GM13976 (cell line): Measurements from ENCODE around the gene DUOXA2.
"Not testable (repeated sequence)": the region's sequence is repeated elsewhere in the genome, so short reads cannot be mapped to it uniquely, and the experiment has no call there.

Source experiments
- DNase-seq: peaks from one replicate; pipeline ENCODE4 v3.0.0; 2012; ENCODE audit warnings: low spot score
- in situ Hi-C: fragments of 300-500 bp; cut with MboI; formaldehyde crosslinking; loops from one replicate; pipeline ENCODE4 v1.12.0; 2022; ENCODE audit warnings: low sequenced_read_pairs, mixed read lengths, inconsistent platforms; ENCODE audit not compliant: unreplicated experiment
- TF ChIP-seq, protein P1 (sequence below): IDR thresholded peaks from 2 replicates; pipeline ENCODE4 v1.5.1; 2012; ENCODE audit warnings: borderline replicate concordance, mild to moderate bottlenecking; ENCODE audit not compliant: insufficient read depth; ENCODE audit errors: extremely low read depth, missing control alignments, control extremely low read depth

Gene DUOXA2

DNA sequence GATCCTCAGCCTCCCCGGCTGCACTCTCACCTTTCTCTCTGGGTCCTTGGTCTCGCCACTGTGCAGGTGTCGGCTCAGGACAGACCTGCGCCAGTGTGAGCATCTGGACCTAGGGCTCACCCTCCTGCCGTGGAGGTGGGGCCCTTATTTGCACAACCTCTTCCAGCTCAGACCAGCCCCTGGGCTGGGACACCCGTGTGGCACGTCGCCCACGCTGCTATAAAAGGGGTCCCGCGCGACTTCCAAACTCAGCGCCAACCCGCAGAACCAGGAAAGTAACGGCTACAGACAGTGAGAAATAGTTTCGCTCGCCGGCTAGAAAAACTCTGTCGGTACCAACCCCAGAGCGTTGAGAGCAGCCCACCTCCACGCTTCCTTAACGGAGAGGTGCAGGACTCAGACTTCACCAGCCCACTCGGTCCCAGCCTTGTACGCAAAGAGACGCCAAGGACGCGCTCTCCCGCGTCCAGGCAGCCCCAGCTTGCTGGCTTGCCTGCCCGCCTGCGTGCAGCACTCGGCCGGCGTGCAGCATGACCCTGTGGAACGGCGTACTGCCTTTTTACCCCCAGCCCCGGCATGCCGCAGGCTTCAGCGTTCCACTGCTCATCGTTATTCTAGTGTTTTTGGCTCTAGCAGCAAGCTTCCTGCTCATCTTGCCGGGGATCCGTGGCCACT, at the start of gene DUOXA2, which contains the start of gene DUOX2:
TSS of gene DUOXA2 (plus strand) at position 251 of the 675 bp plus-strand sequence. CDS start at position 531, 280 bp downstream.
TSS of gene DUOX2 (minus strand) at position 97 of the 675 bp plus-strand sequence. CDS start 761 bp downstream, outside the sequence.
- in situ Hi-C loops: loop anchor here (25.0 kb wide), 1 partner anchor 152 kb away; the partner anchor contains the start of gene TERB2
- TF ChIP-seq, protein P1, sequence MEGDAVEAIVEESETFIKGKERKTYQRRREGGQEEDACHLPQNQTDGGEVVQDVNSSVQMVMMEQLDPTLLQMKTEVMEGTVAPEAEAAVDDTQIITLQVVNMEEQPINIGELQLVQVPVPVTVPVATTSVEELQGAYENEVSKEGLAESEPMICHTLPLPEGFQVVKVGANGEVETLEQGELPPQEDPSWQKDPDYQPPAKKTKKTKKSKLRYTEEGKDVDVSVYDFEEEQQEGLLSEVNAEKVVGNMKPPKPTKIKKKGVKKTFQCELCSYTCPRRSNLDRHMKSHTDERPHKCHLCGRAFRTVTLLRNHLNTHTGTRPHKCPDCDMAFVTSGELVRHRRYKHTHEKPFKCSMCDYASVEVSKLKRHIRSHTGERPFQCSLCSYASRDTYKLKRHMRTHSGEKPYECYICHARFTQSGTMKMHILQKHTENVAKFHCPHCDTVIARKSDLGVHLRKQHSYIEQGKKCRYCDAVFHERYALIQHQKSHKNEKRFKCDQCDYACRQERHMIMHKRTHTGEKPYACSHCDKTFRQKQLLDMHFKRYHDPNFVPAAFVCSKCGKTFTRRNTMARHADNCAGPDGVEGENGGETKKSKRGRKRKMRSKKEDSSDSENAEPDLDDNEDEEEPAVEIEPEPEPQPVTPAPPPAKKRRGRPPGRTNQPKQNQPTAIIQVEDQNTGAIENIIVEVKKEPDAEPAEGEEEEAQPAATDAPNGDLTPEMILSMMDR: no peak
- no peak for DNase-seq

DNA sequence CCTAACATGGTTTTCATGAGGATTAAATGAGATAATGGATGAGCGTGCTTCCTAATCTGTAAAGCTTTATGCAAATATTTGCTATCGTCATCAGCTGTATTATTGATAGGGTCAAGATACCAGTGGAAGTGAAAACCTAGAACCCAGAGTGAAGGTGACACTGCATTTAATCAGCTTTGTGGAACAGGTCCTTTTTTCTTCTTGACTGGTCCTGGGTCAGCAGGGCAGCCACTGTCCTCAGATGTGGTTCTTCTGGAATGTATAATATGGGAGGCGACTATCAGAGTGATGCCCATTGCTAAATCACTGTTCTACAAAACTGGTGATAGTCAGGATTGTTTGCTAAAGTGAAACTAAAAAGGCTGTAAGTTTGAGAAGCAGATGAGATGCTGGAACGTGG, 49.7 kb upstream of the DUOXA2 start:
- TF ChIP-seq, protein P1: no peak
- in situ Hi-C loops: no loop called here
- no peak for DNase-seq

DNA sequence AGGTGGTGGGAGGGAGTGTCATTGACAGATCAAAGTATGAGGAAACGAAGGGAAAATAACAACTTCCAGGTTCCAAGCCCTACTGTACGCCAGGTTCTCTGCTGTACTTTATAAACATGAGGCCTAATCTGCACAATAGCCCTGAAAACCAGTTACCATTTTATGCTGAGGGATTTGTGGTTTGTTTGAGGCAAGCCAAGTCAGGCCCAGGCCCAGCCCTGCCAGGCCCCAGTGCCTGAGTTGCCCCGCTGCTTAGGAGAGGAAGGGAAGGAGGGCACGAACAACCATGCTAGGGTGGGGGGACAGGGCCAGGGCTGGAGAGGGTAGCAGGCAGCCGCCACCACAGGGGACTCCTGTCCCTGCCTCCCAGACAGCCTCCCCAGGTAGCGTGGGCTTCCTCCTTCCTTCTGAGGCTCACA, 44.2 kb upstream of the DUOXA2 start:
- in situ Hi-C loops, DNase-seq: not testable (repeated sequence)

DNA sequence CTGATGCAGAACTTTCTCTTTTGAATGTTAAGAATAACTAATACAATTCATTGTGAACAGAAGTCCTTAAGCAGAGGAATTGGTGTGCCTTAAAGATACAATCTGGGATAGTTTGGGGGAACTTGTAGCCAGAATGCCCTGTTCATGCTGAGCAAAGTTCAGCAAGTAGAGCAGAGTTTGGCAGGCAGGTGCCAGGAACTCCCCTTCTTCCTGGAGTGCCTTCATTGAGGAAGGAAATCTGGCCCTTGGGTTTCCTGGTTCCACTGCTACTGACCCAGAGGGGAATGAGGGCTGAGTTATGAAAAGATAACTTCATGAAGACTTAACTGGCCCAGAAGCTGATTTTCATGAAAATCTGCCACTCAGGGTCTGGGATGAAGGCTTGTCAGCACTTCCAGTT, 40.5 kb upstream of the DUOXA2 start:
- DNase-seq, in situ Hi-C loops: not testable (repeated sequence)

DNA sequence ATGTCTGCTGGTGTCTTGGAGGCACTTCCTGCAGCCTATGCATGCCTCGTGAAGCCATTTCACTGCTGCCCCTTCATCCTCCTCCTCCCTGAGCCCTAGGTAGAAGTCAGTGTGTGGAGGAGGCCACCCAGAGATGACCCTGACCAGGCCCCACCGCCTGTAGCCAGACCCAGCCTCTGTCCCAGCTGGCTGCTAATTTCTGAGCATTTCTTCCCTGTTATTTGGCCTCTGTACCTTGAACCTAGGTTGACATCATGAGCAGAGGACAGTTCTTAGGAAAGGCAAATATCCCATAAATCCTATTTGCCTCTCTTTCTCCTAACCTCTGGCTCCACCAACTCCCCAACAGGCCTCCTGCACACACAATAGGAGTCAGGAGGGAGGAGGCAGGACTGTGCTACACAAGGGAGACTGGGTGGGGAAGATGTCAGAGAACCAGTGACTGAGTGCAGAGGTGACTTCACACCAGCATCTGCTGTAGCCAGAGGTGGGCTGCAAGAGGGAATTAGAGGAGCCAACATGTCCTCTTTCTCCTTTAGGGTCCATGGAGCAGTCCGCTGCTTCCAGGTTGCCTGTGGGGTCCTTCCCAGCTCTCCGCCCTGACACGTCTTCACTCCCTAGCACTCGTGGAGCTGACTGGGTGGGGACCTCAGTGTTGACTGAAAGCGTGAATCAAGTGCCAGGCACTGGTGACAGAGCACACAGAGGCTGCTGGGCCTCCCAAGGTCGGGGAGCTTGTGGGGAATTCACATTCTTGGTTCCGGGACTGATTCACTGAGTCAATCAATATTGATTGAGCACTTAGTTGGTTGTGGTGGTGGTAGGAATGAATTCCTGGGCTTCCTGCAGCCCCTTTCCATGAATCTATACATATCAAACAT, 38.4 kb upstream of the DUOXA2 start:
- DNase-seq, in situ Hi-C loops: not testable (repeated sequence)

DNA sequence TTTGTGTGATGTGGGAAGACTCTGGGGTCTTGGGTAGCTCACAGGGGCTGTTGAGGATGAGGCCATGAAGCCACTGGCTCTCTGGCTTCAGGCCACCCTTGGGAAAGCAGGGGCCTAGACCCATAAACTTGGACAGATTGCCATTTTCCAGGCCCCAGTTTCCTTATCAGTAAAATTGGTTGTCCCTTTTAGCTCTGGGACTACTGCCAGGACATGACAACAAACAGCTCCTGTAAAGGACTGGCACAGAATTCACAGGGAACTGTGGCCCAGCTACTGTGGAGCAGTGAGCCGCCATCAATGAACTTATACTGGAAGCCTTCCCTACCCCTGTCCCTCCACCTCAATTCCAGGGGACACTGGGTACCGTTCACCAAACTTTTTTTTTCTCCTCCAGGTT, 36.7 kb upstream of the DUOXA2 start:
- in situ Hi-C loops, DNase-seq: not testable (repeated sequence)

DNA sequence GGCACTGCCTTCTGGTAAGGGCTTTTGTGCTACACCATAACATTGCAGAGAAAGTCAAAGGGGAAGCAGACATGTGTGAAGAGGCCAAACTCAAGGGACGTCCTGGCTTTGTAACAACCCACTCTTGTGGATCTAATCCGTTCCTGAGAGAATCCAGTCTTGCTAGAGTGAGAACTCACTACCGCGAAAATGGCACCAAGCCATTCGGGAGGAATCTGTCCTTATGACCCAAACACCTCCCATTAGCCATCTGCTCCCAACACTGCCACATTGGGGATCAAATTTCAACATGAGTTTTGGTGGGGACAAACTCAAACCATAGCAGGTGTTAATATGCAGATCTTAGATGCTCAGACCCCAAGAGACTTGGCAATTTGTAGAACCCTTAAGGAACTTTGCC, 34.9 kb upstream of the DUOXA2 start:
- DNase-seq, in situ Hi-C loops: not testable (repeated sequence)

DNA sequence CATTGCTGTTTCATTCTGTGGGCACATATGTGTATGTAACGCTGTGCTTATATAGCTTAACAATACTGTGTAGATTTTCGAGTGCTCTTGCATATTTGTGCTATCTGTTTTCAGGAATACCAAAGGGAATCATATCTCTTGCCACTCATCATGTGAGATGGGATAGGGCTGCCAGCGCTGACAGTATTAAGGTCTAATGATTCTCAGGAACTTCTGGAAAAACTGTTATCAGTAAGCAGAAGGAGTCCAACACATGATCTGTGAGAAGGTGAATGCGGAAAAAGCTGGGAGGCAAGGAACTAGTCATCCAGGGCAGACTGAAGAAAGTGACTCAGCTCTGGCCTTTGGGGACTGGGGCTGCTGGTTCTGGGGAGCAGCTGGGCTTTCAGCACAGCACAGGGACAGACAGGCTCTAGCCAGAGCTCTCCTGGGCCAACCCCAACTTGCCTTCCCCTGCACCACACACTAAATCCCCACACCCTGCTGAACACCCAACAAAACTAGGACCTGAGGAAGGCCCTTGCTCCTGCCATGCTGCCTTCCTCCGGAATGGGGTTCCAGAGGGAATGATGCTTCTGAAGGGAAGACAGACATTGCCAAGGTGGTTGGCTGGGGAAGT, 34.4 kb upstream of the DUOXA2 start:
- in situ Hi-C loops, DNase-seq: not testable (repeated sequence)

DNA sequence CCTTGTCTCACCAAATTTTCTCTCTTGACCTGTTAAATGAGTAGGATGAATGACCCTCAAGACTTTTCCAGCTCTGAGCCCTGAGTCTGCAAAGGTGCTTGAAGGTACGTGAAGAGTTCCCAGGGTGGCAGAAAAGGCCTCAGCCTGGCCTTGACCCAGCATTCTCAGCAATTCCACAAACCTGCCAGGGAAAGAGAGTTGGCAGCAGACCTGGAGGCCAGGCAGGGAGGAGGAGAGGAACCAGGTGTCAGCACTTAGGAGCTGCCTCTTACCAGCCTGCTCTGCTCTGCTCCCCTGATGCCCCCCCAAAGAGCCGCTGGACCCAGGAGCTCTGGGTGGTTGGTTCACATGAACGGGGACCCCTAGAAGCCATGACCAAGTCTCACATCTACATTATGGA, 33.5 kb upstream of the DUOXA2 start:
- DNase-seq, in situ Hi-C loops: not testable (repeated sequence)

DNA sequence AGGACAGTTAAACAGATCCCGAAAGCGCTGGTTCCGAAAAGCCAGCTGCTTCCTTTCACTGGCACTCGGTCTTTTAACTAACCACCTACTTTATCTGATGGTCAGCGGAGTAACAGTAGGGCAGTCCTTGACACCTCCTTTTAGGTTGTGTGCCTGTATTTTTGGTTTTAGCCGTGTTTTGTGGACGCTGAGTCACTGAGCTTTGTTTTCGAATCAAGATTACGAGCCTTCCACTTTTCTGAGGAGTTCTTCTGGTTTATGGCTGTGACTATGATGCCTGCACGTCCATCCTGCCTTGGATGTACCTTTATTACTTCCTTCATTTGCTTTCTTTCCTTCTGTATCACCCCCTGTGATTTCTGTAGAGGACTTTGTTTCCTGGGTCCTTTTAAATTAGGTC, 31.7 kb upstream of the DUOXA2 start:
- in situ Hi-C loops, DNase-seq: not testable (repeated sequence)

DNA sequence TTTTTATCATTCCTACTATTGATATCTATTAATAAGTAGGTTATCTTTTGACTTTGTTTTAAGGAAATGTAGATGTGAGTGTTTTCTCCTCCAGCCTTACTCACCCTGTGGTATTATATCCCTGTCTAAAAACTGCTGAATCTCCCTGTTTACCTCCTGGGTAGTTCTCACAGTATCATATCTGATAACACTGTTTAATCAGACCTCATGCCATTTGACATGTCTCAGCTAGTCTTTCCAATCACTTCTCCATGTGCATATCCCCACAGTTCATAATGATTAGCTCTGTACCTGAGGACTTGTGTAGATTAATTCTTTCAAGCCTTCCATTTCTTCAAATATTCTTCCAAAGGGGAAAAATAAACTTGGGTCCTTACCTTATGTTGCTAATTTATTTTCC, 30.9 kb upstream of the DUOXA2 start:
- in situ Hi-C loops: no loop called here
- TF ChIP-seq, protein P1: no peak

More for the DNA sequence above, 30.9 kb upstream of the DUOXA2 start:
- no peak for DNase-seq
